IMR-90 (cell line): ENCODE measurements around the gene ARHGAP32. TPM values are rescaled to one million over a fixed set of nuclear protein-coding genes. Genes with fewer than 3 reads are reported as not detected.

Experiments used
- ATAC-seq: fragments of 200-7000 bp; cut with Tn5 transposase; 2 replicates; pipeline ENCODE4 v1.9.1; 2020; ENCODE audit warnings: low read depth, mild to moderate bottlenecking, moderate library complexity
- BruUV-seq: library from RNA; stranded (reverse); fragments of 400-500 nt; replicated peaks from 2 replicates; lab custom pipeline; 2021; lab: Mats Ljungman, UMichigan
- CTCF ChIA-PET: fragments of 300-600 bp; formaldehyde crosslinking; extraction: SDS; loops from one replicate; lab custom pipeline; 2021; ENCODE audit warnings: antibody characterized with exemption; lab: Yijun Ruan, JAX
- POLR2A ChIA-PET: fragments of 300-600 bp; sonication (Branson Sonifier 250); formaldehyde crosslinking; loops from one replicate; lab custom pipeline; 2022; ENCODE audit warnings: antibody characterized with exemption; ENCODE audit not compliant: unreplicated experiment; lab: Charles Lee
- DNase-seq: peaks from one replicate; pipeline ENCODE4 v3.0.0; 2013
- H2AFZ ChIP-seq: replicated peaks from 2 replicates; pipeline ENCODE3; 2013; ENCODE audit warnings: low read length, mild to moderate bottlenecking; ENCODE audit not compliant: poor library complexity
- H2AK5ac ChIP-seq: 2 replicates; pipeline ENCODE4 v1.6.1; 2013; ENCODE audit warnings: low read depth, low read length, inconsistent platforms
- H2AK9ac ChIP-seq: replicated peaks from 2 replicates; pipeline ENCODE3; 2013; ENCODE audit warnings: mild to moderate bottlenecking, low read depth, low read length, moderate library complexity; ENCODE audit not compliant: poor library complexity
- H2BK120ac ChIP-seq: 2 replicates; pipeline ENCODE4 v1.6.1; 2013; ENCODE audit warnings: low read depth, low read length, inconsistent platforms
- H2BK15ac ChIP-seq: 3 replicates; pipeline ENCODE4 v1.6.1; 2013; ENCODE audit warnings: low read depth, low read length, inconsistent platforms
- H2BK20ac ChIP-seq: 2 replicates; pipeline ENCODE4 v1.6.1; 2013; ENCODE audit warnings: low read depth, mild to moderate bottlenecking, inconsistent platforms, low read length, moderate library complexity
- H2BK5ac ChIP-seq: 2 replicates; pipeline ENCODE4 v1.6.1; 2013; ENCODE audit warnings: mild to moderate bottlenecking, low read depth, low read length, inconsistent platforms; ENCODE audit not compliant: poor library complexity, severe bottlenecking
- H3K14ac ChIP-seq: replicated peaks from 2 replicates; pipeline ENCODE4 v1.6.1; 2013; ENCODE audit warnings: low read depth, low read length, inconsistent platforms
- H3K18ac ChIP-seq: 2 replicates; pipeline ENCODE4 v1.6.1; 2013; ENCODE audit warnings: low read depth, low read length, control low read depth
- H3K23ac ChIP-seq: 2 replicates; pipeline ENCODE4 v1.6.1; 2013; ENCODE audit warnings: low read depth, low read length, inconsistent platforms
- H3K27ac ChIP-seq: 2 replicates; pipeline ENCODE4 v1.5.1; 2013; ENCODE audit warnings: mild to moderate bottlenecking, control low read depth, low read length; ENCODE audit not compliant: insufficient read depth
- H3K27me3 ChIP-seq: 2 replicates; pipeline ENCODE4 v1.6.1; 2013; ENCODE audit warnings: low read length; ENCODE audit not compliant: control insufficient read depth, insufficient read depth
- H3K36me3 ChIP-seq: 2 replicates; pipeline ENCODE4 v1.6.1; 2013; ENCODE audit warnings: low read length, mixed read lengths; ENCODE audit not compliant: control insufficient read depth, insufficient read depth
- H3K4ac ChIP-seq: 2 replicates; pipeline ENCODE4 v1.6.1; 2013; ENCODE audit warnings: low read depth, low read length, inconsistent platforms
- H3K4me1 ChIP-seq: 2 replicates; pipeline ENCODE4 v1.6.1; 2013; ENCODE audit warnings: low read length, mixed read lengths; ENCODE audit not compliant: control insufficient read depth, insufficient read depth
- H3K4me2 ChIP-seq: 2 replicates; pipeline ENCODE4 v1.6.1; 2013; ENCODE audit warnings: low read depth, mild to moderate bottlenecking, control low read depth, low read length, moderate library complexity
- H3K4me3 ChIP-seq: 2 replicates; pipeline ENCODE4 v1.5.1; 2013; ENCODE audit warnings: low read depth, mild to moderate bottlenecking, control low read depth, low read length, moderate library complexity; ENCODE audit not compliant: insufficient read depth
- H3K56ac ChIP-seq: 2 replicates; pipeline ENCODE4 v1.6.1; 2013; ENCODE audit warnings: low read length, inconsistent platforms; ENCODE audit not compliant: insufficient read depth; ENCODE audit errors: extremely low read depth
- H3K79me1 ChIP-seq, 2 experiments: 2 replicates each; pipeline ENCODE4 v1.6.1; 2013; ENCODE audit warnings: low read length in 2 of 2, inconsistent platforms in 1 of 2, low read depth in 1 of 2
- H3K9ac ChIP-seq: 2 replicates; pipeline ENCODE4 v1.6.1; 2013; ENCODE audit warnings: low read depth, low read length, control low read depth
- H3K9me1 ChIP-seq: 2 replicates; pipeline ENCODE4 v1.6.1; 2013; ENCODE audit warnings: low read length, inconsistent platforms; ENCODE audit not compliant: insufficient read depth
- H3K9me3 ChIP-seq: 2 replicates; pipeline ENCODE4 v1.6.1; 2013; ENCODE audit warnings: low read length; ENCODE audit not compliant: control insufficient read depth, insufficient read depth
- H4K20me1 ChIP-seq: 2 replicates; pipeline ENCODE4 v1.6.1; 2013; ENCODE audit warnings: low read length, inconsistent platforms; ENCODE audit not compliant: insufficient read depth
- H4K5ac ChIP-seq: 2 replicates; pipeline ENCODE4 v1.6.1; 2013; ENCODE audit warnings: mild to moderate bottlenecking, low read depth, low read length, control low read depth
- H4K8ac ChIP-seq, 2 experiments: 2 replicates each; pipeline ENCODE4 v1.6.1; 2013; ENCODE audit warnings: low read depth in 2 of 2, low read length in 2 of 2, control low read depth in 1 of 2, inconsistent platforms in 1 of 2
- H4K91ac ChIP-seq: 2 replicates; pipeline ENCODE4 v1.6.1; 2013; ENCODE audit warnings: low read depth, low read length, inconsistent platforms; ENCODE audit not compliant: insufficient read depth
- BHLHE40 ChIP-seq: fragments of 150-350 bp; IDR thresholded peaks from 2 replicates; pipeline ENCODE4 v1.6.1; 2016; ENCODE audit warnings: mild to moderate bottlenecking, low read depth, low read length
- CEBPB ChIP-seq: IDR thresholded peaks from 2 replicates; pipeline ENCODE4 v1.6.1; 2012; ENCODE audit warnings: low read depth, low read length, improper control_type of control experiment
- CHD1 ChIP-seq: IDR thresholded peaks from 2 replicates; pipeline ENCODE4 v1.6.1; 2012; ENCODE audit warnings: low read depth, low read length, improper control_type of control experiment
- FOS ChIP-seq: fragments of 150-350 bp; IDR thresholded peaks from 2 replicates; pipeline ENCODE4 v1.6.1; 2016; ENCODE audit warnings: low read depth, low read length
- MAFK ChIP-seq: IDR thresholded peaks from 2 replicates; pipeline ENCODE4 v1.6.1; 2012; ENCODE audit warnings: low read depth, low read length, improper control_type of control experiment
- MAZ ChIP-seq: IDR thresholded peaks from 2 replicates; pipeline ENCODE4 v1.6.1; 2012; ENCODE audit warnings: low read depth, mild to moderate bottlenecking, low read length, improper control_type of control experiment, moderate library complexity, borderline replicate concordance
- MXI1 ChIP-seq: IDR thresholded peaks from 2 replicates; pipeline ENCODE4 v1.6.1; 2012; ENCODE audit warnings: low read depth, mild to moderate bottlenecking, low read length, moderate library complexity, borderline replicate concordance
- NFE2L2 ChIP-seq: fragments of 150-350 bp; IDR thresholded peaks from 2 replicates; pipeline ENCODE4 v1.6.1; 2016; ENCODE audit warnings: low read depth, mild to moderate bottlenecking, low read length
- POLR2A ChIP-seq: IDR thresholded peaks from 2 replicates; pipeline ENCODE4 v1.6.1; 2012; ENCODE audit warnings: mild to moderate bottlenecking, low read depth, low read length
- RAD21 ChIP-seq: IDR thresholded peaks from 2 replicates; pipeline ENCODE4 v1.6.1; 2012; ENCODE audit warnings: low read length, improper control_type of control experiment
- RCOR1 ChIP-seq: IDR thresholded peaks from 2 replicates; pipeline ENCODE4 v1.6.1; 2012; ENCODE audit warnings: mild to moderate bottlenecking, low read length, improper control_type of control experiment; ENCODE audit not compliant: insufficient replicate concordance
- RFX5 ChIP-seq: IDR thresholded peaks from 2 replicates; pipeline ENCODE4 v1.8.0; 2012; ENCODE audit warnings: low read depth, mild to moderate bottlenecking, low read length, moderate library complexity
- SMC3 ChIP-seq: fragments of 150-350 bp; IDR thresholded peaks from 2 replicates; pipeline ENCODE4 v1.6.1; 2016; ENCODE audit warnings: low read depth, mild to moderate bottlenecking, antibody characterized with exemption, low read length, moderate library complexity
- WGBS, 2 experiments: methylation state at CpG; one replicate each; pipeline versions ENCODE4 v1.1.5 to v1.1.7; 2013; ENCODE audit warnings: missing lambda C conversion rate in 2 of 2; ENCODE audit not compliant: insufficient read length in 1 of 2; ENCODE audit errors: extremely low coverage in 2 of 2; 5-methylcytosine and 5-hydroxymethylcytosine counted together
- dilution Hi-C: fragments of 300-500 bp; cut with HindIII; formaldehyde crosslinking; loops from one replicate; pipeline ENCODE4 v1.14.3; 2018; ENCODE audit warnings: low sequenced_read_pairs; ENCODE audit not compliant: unreplicated experiment
- in situ Hi-C: fragments of 300-500 bp; cut with MboI; formaldehyde crosslinking; loops from 3 replicates; pipeline ENCODE4 v1.14.3; 2019; ENCODE audit warnings: low sequenced_read_pairs, inconsistent platforms, mixed read lengths
- intact Hi-C: fragments of 100-400 bp; cut with micrococcal nuclease; formaldehyde crosslinking; loops from 2 replicates; pipeline ENCODE4 v1.10.0; 2022
- polyA plus RNA-seq, 3 experiments: library from polyadenylated mRNA; depleted of rRNA; stranded (reverse); fragments of >200 nt; gene quantifications; 2 replicates each; pipeline ENCODE4 v1.2.3, GENCODE V29; 2012; ENCODE audit warnings: low replicate concordance in 1 of 3
- total RNA-seq: library from RNA; depleted of rRNA; stranded (reverse); fragments of >200 nt; gene quantifications from 2 replicates; pipeline ENCODE4 v1.2.3, GENCODE V29; 2012
- TF ChIP-seq, protein P1 (sequence below): fragments of 150-350 bp; IDR thresholded peaks from 2 replicates; pipeline ENCODE4 v1.6.1; 2017; ENCODE audit warnings: mild to moderate bottlenecking, antibody characterized with exemption, low read length, low read depth
- TF ChIP-seq, protein P2 (sequence below): fragments of 150-350 bp; IDR thresholded peaks from 2 replicates; pipeline ENCODE4 v1.6.1; 2016; ENCODE audit warnings: low read depth, mild to moderate bottlenecking, low read length, moderate library complexity, borderline replicate concordance

Gene ARHGAP32
- total and polyA plus RNA-seq, 2 of the 4 experiments (the other 2 are of a cell fraction) = 4.1 to 8.4 TPM

DNA sequence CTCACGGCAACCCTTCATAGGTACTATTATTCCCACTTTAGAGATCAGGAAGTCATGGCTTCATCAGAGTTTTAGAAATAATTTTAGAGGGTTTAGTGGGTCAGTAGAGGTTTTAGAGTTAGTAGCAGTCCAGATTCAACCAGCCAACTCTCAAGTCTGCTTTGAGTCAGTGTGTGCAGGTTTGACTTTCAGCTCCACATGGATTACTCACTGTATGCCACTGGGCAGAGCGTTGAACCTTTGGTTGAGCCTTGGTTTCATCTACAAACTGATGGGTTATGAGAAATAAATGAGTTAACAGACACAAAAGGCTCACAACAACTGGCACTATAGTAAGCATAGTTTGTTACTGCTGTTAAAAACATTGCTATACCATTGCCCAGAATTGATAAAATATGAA lies 230.5 kb downstream of the ARHGAP32 start:
- no CpG with 5 or more reads among the region's 2 CpGs for WGBS, 2 experiments
- CTCF ChIA-PET = interaction anchor here (0.6 to 1.4 kb wide), 2 partner anchors 76 to 789 kb away, joined by 4 read pairs; no protein-coding TSS in a partner anchor
- no peaks in the 10 kb centered on the region for H3K4me1 ChIP-seq
- no peak overlapping the region for H3K18ac ChIP-seq
- no peak overlapping the region for H2BK20ac ChIP-seq
- TF ChIP-seq RFX5 (no peak), NFE2L2 (no peak), SMC3 (no peak), FOS (no peak), CEBPB (no peak), MXI1 (no peak), RCOR1 (no peak), POLR2A (no peak), BHLHE40 (no peak), MAFK (no peak), CHD1 (no peak), RAD21 (no peak), MAZ (no peak)
- TF ChIP-seq, protein P1, sequence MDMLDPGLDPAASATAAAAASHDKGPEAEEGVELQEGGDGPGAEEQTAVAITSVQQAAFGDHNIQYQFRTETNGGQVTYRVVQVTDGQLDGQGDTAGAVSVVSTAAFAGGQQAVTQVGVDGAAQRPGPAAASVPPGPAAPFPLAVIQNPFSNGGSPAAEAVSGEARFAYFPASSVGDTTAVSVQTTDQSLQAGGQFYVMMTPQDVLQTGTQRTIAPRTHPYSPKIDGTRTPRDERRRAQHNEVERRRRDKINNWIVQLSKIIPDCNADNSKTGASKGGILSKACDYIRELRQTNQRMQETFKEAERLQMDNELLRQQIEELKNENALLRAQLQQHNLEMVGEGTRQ = no peak
- TF ChIP-seq, protein P2, sequence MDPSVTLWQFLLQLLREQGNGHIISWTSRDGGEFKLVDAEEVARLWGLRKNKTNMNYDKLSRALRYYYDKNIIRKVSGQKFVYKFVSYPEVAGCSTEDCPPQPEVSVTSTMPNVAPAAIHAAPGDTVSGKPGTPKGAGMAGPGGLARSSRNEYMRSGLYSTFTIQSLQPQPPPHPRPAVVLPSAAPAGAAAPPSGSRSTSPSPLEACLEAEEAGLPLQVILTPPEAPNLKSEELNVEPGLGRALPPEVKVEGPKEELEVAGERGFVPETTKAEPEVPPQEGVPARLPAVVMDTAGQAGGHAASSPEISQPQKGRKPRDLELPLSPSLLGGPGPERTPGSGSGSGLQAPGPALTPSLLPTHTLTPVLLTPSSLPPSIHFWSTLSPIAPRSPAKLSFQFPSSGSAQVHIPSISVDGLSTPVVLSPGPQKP = no peak
- H2AK5ac ChIP-seq = no peak overlapping the region
- H3K4ac ChIP-seq = no peak overlapping the region
- in situ Hi-C loops (loop anchor here (25.0 kb wide), 2 partner anchors 799 to 924 kb away; no protein-coding TSS in a partner anchor), intact Hi-C loops (no loop called here), dilution Hi-C loops (no loop called here)
- H3K79me1 ChIP-seq = no peaks in the 10 kb centered on the region
- no peak overlapping the region for H4K91ac ChIP-seq
- no peak overlapping the region for H2BK5ac ChIP-seq
- H4K5ac ChIP-seq = no peak overlapping the region
- H3K23ac ChIP-seq = no peak overlapping the region
- no peak overlapping the region for H3K9ac ChIP-seq
- BruUV-seq = no TSS peak
- H3K9me1 ChIP-seq = no peaks in the 10 kb centered on the region
- no peak overlapping the region for H3K27ac ChIP-seq
- H3K27me3 ChIP-seq = peaks cover 7% of the 10 kb centered on the region
- no peak for ATAC-seq
- no peaks in the 10 kb centered on the region for H4K20me1 ChIP-seq
- no peaks in the 10 kb centered on the region for H3K9me3 ChIP-seq
- no peak overlapping the region for H3K56ac ChIP-seq
- no peak overlapping the region for H2BK15ac ChIP-seq
- no peak overlapping the region for H4K8ac ChIP-seq
- H2AK9ac ChIP-seq = no peak overlapping the region
- no peak overlapping the region for H3K4me3 ChIP-seq
- DNase-seq = no peak
- H2AFZ ChIP-seq = no peak overlapping the region
- no peak overlapping the region for H3K4me2 ChIP-seq
- H3K36me3 ChIP-seq = no peaks in the 10 kb centered on the region
- POLR2A ChIA-PET = no interaction called here
- no peak overlapping the region for H3K14ac ChIP-seq
- no peak overlapping the region for H2BK120ac ChIP-seq
